Right lobe of liver (tissue), 4 donors: ENCODE measurements around the gene TENM4.

Experiments
- CTCF ChIP-seq, 4 donors: fragments of 200-600 bp in 3 of 4; fragments of 450-650 bp in 1 of 4; IDR thresholded peaks; one replicate each; pipeline versions ENCODE4 v1.5.1 to v1.8.0; 2016 to 2022; ENCODE audit warnings: antibody characterized with exemption in 4 of 4, mild to moderate bottlenecking in 2 of 4
- POLR2A ChIP-seq: fragments of 450-650 bp; IDR thresholded peaks from one replicate; pipeline ENCODE4 v1.6.1; 2017; ENCODE audit warnings: antibody characterized with exemption, mild to moderate bottlenecking
- donor health status: DM: no; HTN: no; CAD: no.
- donor health status: DM: no; HTN: no; CAD: no.
- donor health status: DM: no; HTN: yes; CAD: no.

- no peak for TF ChIP-seq CTCF (IDR thresholded peaks at IDR 0.05)
- no peak for TF ChIP-seq POLR2A
Measured at GRCh38 chr11:79291948-79292347, 148.9 kb downstream of the TENM4 start.
